Transverse colon (tissue), 4 donors: ENCODE measurements around the gene PIMREG. TPM values are rescaled to one million over a fixed set of nuclear protein-coding genes. Genes with fewer than 3 reads are reported as not detected.

ENCODE experiments used
- DNase-seq: peaks from one replicate; pipeline ENCODE4 v3.0.0-alpha.2; 2019
- H3K27ac ChIP-seq, 4 donors: fragments of 200-600 bp; sonication (generic); 2 replicates each; pipeline ENCODE4 v1.5.1; 2016 to 2018; ENCODE audit warnings: inconsistent platforms in 4 of 4
- H3K27me3 ChIP-seq: fragments of 200-600 bp; sonication (generic); 2 replicates; pipeline ENCODE4 v1.5.1; 2017; ENCODE audit warnings: inconsistent platforms
- H3K36me3 ChIP-seq, 4 donors: fragments of 200-600 bp; sonication (generic); 2 replicates each; pipeline ENCODE4 v1.5.1; 2017 to 2019; ENCODE audit warnings: inconsistent platforms in 4 of 4
- H3K4me1 ChIP-seq, 4 donors: fragments of 200-600 bp; sonication (generic); 2 replicates each; pipeline ENCODE4 v1.5.1; 2017 to 2020; ENCODE audit warnings: inconsistent platforms in 4 of 4
- H3K4me3 ChIP-seq, 4 donors: fragments of 200-600 bp; sonication (generic); 1 replicate in 1 of 4; 2 replicates in 3 of 4; pipeline versions ENCODE4 v1.5.1 to v1.6.1; 2017 to 2019; ENCODE audit warnings: inconsistent platforms in 4 of 4
- H3K9me3 ChIP-seq, 2 donors: fragments of 200-600 bp; sonication (generic); 2 replicates each; pipeline ENCODE4 v1.5.1; 2017 to 2019; ENCODE audit warnings: inconsistent platforms in 2 of 2
- CTCF ChIP-seq, 5 experiments: fragments of 200-600 bp in 3 of 5; fragments of 450-650 bp in 2 of 5; sonication (generic) in 3 of 5; IDR thresholded peaks; 1 replicate in 2 of 5; 2 replicates in 3 of 5; pipeline ENCODE4 v1.5.1; 2016 to 2017; ENCODE audit warnings: antibody characterized with exemption in 5 of 5, inconsistent platforms in 3 of 5, mild to moderate bottlenecking in 2 of 5, moderate library complexity in 1 of 5
- EP300 ChIP-seq: sonication (generic); formaldehyde crosslinking; IDR thresholded peaks from one replicate; pipeline ENCODE4 v1.6.1; 2017; ENCODE audit warnings: antibody characterized with exemption, low read depth
- POLR2A ChIP-seq: fragments of 450-650 bp; IDR thresholded peaks from one replicate; pipeline ENCODE4 v1.6.1; 2016; ENCODE audit warnings: antibody characterized with exemption, mild to moderate bottlenecking, moderate library complexity
- POLR2AphosphoS5 ChIP-seq, 3 donors: sonication (generic); formaldehyde crosslinking; IDR thresholded peaks; one replicate each; pipeline ENCODE4 v1.6.1; 2016; ENCODE audit warnings: antibody characterized with exemption in 3 of 3
- WGBS, 2 donors: methylation state at CpG; one replicate each; pipeline ENCODE4 v1.1.5; 2018; ENCODE audit warnings: low coverage in 1 of 2; 5-methylcytosine and 5-hydroxymethylcytosine counted together
- in situ Hi-C, 4 donors: fragments of 200-750 bp; cut with MboI; loops; one replicate each; pipeline versions ENCODE4 v1.15.0 to v1.15.1; 2017; ENCODE audit warnings: low sequenced_read_pairs in 3 of 4, low pct_ligation_motif_present in 1 of 4, low pct_unique_long_range_greater_than_20kb in 1 of 4
- intact Hi-C: fragments of 100-400 bp; cut with DNase I; formaldehyde crosslinking; loops from one replicate; pipeline ENCODE4 v1.15.1; 2023; ENCODE audit warnings: low total_unique reads
- total RNA-seq, 4 donors: library from RNA; depleted of rRNA; stranded (reverse); fragments of >200 nt; gene quantifications; one replicate each; pipeline ENCODE4 v1.1.0, GENCODE V29; 2016

The PIMREG gene
- total RNA-seq, 4 donors from 2014 or later: 0.41 to 8.4 (median 0.79) TPM; not detected in 1

DNA sequence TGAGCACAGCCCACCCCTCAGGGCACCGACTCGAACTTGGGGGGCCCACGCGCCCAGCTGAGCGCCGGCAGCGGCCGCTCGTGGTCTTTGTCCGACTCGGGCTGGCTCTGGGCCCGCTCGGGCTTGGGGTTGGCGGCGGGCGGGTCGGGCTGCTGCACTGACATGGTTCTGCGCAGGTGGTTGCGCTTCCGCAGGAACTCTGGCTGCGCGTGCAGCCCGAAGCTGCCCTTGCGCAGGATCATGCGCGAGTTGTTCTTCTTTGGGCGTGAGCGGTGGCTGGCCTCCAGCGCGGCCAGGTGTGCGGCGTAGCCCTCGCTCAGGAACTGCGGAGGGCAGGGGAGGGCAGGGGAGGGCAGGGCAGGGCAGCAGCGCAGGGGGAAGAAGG lies 11.1 kb downstream of the PIMREG start:
- Histone ChIP-seq H3K36me3 (no peaks in the 10 kb centered on the region), H3K27me3 (peaks cover 5% of the 10 kb centered on the region), H3K27ac (peak overlapping the region in 1 of 4 donors; percentile 64), H3K4me1 (peaks cover 0 to 21% (median 16%) of the 10 kb centered on the region in 4 donors), H3K9me3 (no peaks in the 10 kb centered on the region), H3K4me3 (peak overlapping the region in 2 of 4 donors; percentile 12 to 27)
- in situ Hi-C loops: loop anchor here in 3 of 4 donors (25.0 kb wide), 1 partner anchor 182 kb away; the partner anchor contains the start of genes KIAA0753 (in 3 of the 3) and TXNDC17 (in 3 of the 3)
- no CpG with 5 or more reads among the region's 35 CpGs for WGBS, 2 donors
- TF ChIP-seq EP300 (no peak), POLR2A (no peak), POLR2AphosphoS5 (IDR thresholded peaks at IDR 0.05) (no peak), CTCF (IDR thresholded peaks at IDR 0.05) (no peak)
- intact Hi-C loops: no loop called here
- DNase-seq: peak; percentile 62

DNA sequence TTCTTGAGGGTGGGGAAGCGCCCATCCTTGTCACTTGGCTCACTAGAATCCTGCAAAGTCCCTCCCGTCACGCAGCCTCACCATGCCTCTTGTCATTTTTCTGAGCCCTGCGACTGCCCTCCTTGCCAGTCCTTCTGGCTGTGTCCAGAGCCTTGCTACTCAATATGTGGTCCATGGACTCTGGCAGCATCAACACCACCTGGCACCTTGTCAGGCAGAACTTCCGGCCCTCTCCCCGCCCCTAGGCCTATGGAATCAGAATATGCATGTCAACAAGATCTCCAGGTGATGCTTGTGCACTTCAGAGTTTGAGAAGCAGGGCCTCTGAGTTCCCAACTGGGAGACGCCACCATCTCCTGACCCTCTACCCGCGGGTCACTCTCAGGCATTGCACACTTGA lies 12.1 kb downstream of the PIMREG start:
- Histone ChIP-seq H3K4me3 (no peak overlapping the region), H3K27ac (peak overlapping the region in 2 of 4 donors; percentile 56 to 65), H3K4me1 (peaks cover 0 to 21% (median 16%) of the 10 kb centered on the region in 4 donors), H3K36me3 (no peaks in the 10 kb centered on the region), H3K9me3 (no peaks in the 10 kb centered on the region), H3K27me3 (peaks cover 5% of the 10 kb centered on the region)
- WGBS, 2 donors: 87% methylated on average over 9 of the region's 9 CpGs; no CpG with 5 or more reads in 1 of the 2 donors
- no peak for TF ChIP-seq EP300
- TF ChIP-seq POLR2AphosphoS5 (IDR thresholded peaks at IDR 0.05): no peak
- no peak for TF ChIP-seq CTCF (IDR thresholded peaks at IDR 0.05)
- no peak for TF ChIP-seq POLR2A
- intact Hi-C loops: no loop called here
- DNase-seq: no peak
- in situ Hi-C loops: loop anchor here in 3 of 4 donors (25.0 kb wide), 1 partner anchor 181 kb away; the partner anchor contains the start of genes KIAA0753 (in 3 of the 3) and TXNDC17 (in 3 of the 3)

DNA sequence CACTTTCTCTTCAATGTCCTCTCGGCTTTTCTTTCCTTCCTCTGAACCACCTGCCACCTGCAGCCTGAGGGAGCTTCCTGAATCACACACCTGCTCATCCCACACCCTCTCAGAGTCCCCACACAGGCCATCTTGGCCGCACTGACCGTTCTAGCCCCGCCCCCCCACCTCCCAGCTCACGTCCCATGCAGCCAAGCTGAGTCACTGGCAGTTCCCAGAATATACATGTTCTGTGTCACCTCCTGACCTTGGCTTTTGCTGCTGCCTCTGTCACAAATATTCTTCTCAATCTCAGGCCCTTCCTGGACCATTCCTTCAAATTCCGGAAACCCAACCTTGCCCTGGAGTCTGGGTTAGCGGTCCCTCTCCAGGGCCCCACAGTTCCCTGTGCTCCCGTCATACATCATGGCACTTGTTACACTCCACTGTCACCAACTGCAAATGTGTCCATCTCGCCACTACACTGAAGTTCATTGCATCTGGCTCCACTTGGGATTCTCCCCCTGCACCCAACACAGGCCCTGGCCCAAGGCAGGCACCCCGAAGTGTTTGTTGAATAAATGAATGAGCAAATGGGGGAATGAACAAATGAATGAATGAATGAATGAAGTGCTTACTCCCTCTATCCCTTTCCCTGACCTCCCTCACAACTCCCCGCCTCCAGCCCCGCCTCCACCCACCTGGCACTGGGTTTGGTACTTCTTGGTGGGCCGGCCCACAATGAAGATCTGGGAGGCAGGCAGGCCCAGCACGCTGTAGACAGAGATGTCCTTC lies 12.8 kb downstream of the PIMREG start:
- Histone ChIP-seq H3K9me3 (no peaks in the 10 kb centered on the region), H3K4me1 (peaks cover 0 to 21% (median 16%) of the 10 kb centered on the region in 4 donors), H3K27me3 (peaks cover 5% of the 10 kb centered on the region), H3K27ac (peak overlapping the region in 2 of 4 donors; percentile 56 to 65), H3K36me3 (no peaks in the 10 kb centered on the region), H3K4me3 (no peak overlapping the region)
- intact Hi-C loops: no loop called here
- DNase-seq: peak; percentile 44
- TF ChIP-seq POLR2A (no peak), CTCF (IDR thresholded peaks at IDR 0.05) (no peak), EP300 (no peak), POLR2AphosphoS5 (IDR thresholded peaks at IDR 0.05) (no peak)
- WGBS, 2 donors: 64 to 65% methylated on average over 4 to 12 of the region's 14 CpGs
- in situ Hi-C loops: loop anchor here in 3 of 4 donors (25.0 kb wide), 1 partner anchor 180 kb away; the partner anchor contains the start of genes KIAA0753 (in 3 of the 3) and TXNDC17 (in 3 of the 3)

DNA sequence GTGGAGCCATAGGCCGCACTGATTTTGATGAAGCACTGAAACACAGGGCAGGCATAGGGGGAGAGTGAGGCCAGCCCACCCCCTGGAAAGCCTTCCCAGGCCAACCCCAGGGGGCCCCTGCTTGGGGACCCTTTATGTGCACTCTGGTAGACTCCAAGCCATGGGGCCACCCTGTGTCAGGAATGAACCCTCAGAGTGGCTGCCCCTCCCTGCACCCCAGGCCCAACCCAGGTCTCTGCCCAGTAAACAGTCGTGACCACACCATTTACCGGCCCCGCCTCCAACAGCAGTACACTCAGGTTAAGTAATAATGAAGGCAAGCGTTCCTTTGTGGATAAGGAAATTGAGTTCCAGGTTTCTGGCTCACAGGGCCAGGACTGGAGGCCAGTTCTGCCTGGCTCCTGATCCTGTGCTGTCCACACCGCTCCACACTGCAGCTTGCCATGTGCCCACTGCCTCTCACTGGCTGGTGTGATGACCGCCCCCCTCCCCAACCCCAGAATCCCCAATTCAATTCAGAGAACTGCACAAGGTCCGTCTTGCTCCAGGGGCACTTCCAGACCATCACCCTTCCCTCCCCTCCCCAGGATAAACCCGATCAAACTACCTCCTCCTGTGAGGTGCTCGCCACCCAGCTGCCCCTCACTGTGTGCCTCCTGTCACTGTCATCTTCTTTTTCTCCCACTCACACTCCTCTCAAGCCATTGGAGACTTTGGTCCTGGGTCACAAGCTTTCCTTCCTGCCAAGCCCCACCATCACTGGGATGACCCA lies 13.6 kb downstream of the PIMREG start:
- in situ Hi-C loops (loop anchor here in 3 of 4 donors (25.0 kb wide), 1 partner anchor 179 kb away; the partner anchor contains the start of genes KIAA0753 (in 3 of the 3) and TXNDC17 (in 3 of the 3)), intact Hi-C loops (no loop called here)
- Histone ChIP-seq H3K27me3 (peaks cover 5% of the 10 kb centered on the region), H3K9me3 (no peaks in the 10 kb centered on the region), H3K4me1 (peaks cover 0 to 21% (median 16%) of the 10 kb centered on the region in 4 donors), H3K4me3 (no peak overlapping the region), H3K36me3 (no peaks in the 10 kb centered on the region), H3K27ac (peak overlapping the region in 2 of 4 donors; percentile 56 to 65)
- TF ChIP-seq CTCF (IDR thresholded peaks at IDR 0.05) (no peak), POLR2A (no peak), EP300 (no peak), POLR2AphosphoS5 (IDR thresholded peaks at IDR 0.05) (no peak)
- peak; percentile 71 for DNase-seq
- 40 to 77% methylated on average over 2 to 10 of the region's 10 CpGs for WGBS, 2 donors
